ENCODE results near the gene ACER2.
"Not testable (repeated sequence)": the region's sequence is repeated elsewhere in the genome, so short reads cannot be mapped to it uniquely, and the experiment has no call there.

Gene ACER2

DNA sequence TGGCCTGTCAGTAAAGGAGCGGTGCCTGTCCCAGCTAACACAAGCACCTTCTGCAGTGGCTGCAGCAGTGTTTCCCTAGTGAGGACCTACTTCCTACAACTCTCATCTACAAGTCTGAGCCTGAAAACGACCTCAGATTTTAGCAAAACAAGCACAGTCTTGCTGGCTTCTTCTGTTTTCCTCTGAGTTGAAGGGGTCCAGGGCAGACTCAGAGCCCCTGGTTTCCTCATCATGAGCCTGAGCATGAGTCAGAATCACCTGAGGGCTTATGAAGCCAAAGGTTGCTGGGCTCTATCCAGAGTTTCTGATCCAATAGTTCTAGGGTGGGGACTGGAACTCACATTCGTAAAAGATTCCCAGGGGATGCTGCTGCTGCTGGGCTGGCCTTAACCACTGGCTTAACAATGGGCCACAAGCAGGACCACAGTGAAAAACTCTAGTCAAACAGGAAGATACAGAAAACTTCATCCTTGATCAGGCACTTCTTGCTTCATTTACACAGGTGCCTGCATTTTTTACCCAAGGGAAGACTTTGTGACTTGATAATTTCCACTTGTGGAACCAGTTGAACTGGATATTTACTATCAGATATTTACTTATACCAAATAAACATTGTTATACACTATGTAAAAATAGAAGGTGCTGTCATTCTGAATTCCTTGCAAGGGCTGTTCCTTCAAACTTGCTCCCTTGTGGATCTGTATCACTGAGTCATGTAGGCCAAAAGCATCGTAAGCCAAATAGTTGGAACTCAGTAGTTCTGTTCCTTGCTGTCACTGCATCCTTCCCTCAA, 4.3 kb upstream of the ACER2 start:
- no peak for DNase-seq
- in situ Hi-C loops (cut with HindIII; ENCODE audit: low pct_ligation_motif_present, low pct_unique_long_range_greater_than_20kb, low sequenced_read_pairs): no loop called here

DNA sequence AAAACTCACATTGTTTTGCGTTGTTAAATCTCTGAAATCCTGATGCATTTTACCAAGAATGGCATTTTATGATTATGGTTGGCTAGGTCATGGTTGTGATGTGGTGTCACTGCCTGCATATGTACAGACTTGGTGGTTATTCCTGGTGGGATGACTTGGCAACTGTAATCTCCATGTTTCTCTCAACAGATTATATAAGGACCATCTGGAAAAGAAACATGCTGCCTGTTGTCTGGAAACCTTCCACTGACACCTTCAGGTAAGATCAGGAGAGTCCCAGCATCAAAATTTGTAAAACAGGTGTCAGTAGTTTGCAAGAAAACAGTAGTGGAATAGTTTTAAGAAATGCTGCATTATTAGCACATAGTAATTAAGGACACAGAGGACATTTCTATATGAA, 3.0 kb upstream of the ACER2 start:
- DNase-seq: no peak

DNA sequence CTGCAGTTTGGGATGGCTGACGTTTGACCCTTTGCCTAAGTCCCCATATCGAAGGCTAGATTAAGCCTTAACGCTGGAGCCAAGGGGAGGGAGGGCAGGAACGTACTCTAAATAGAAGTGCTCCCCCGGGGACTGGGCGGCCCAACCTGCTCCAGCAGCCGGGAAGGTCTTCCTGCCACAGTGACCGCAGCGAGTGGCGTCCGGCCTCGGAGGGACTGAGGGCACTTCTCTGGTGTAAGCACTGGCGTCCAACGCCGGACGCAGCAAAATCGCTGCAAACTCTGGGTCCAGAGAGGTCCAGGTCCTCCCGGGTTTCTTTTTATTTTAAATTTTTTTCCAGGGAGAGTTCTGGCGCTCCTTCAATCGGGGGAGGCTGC, 505 bp upstream of the ACER2 start:
- DNase-seq: no peak

More for the DNA sequence above, 3.0 kb upstream of the ACER2 start:
- in situ Hi-C loops (cut with HindIII; ENCODE audit: low pct_ligation_motif_present, low pct_unique_long_range_greater_than_20kb, low sequenced_read_pairs): no loop called here

DNA sequence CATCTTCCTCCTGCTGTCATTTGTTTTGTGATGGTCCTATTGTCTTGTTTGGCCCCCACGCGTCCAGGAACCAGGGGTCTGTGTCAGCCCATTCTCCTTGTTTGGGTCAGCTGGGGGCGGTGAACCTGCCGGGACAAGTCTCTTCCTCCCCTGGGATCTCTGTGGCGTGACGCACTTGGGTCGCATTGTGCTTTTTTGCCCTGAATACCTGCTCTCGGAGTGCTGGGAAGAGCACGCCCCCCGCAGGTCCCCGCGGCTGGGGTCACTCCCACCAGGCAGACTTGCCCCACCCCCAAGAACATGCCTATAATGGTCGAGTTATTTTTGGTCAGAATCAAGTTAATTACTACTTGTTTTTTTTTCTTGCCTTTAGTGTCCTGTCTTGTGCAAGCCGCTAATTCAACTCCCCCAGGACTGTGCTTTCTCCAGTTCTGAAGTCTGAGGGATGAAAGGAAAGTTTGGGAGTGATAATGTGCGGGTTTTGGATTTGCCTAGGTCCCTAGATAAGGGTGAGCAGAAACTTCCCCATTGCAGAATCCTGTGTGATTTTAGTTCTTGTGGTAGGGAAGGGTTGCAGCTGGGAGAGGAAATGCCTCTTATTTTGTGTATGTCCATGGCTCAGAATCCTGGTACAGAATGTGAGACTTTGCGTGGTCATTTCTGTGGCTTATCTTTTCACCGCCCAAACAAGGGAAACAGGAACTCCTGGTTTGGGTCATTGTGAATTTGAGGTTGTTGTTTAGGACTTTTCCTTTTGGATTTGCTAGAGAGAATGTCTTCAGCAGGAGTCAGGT, 789 bp downstream of the ACER2 start:
- in situ Hi-C loops (cut with HindIII; ENCODE audit: low pct_ligation_motif_present, low pct_unique_long_range_greater_than_20kb, low sequenced_read_pairs): no loop called here
- DNase-seq: peak; percentile 19

More for the DNA sequence above, 505 bp upstream of the ACER2 start:
- in situ Hi-C loops (cut with HindIII; ENCODE audit: low pct_ligation_motif_present, low pct_unique_long_range_greater_than_20kb, low sequenced_read_pairs): no loop called here

DNA sequence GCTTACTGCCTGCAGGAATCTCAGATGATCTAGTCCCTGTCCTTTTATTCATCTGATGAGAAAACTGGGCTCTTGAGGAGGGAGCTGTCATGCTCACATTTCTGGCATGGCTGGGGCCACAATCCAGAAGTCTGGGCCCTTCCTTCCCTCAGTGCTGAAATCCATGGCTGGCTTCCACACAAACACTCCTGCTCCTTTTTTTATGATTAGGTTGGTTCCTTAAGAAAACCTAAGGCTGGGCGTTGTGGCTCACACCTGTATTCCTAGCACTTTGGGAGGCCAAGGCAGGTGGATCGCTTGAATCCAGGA, 1.3 kb downstream of the ACER2 start:
- in situ Hi-C loops (cut with HindIII; ENCODE audit: low pct_ligation_motif_present, low pct_unique_long_range_greater_than_20kb, low sequenced_read_pairs): no loop called here
- no peak for DNase-seq

DNA sequence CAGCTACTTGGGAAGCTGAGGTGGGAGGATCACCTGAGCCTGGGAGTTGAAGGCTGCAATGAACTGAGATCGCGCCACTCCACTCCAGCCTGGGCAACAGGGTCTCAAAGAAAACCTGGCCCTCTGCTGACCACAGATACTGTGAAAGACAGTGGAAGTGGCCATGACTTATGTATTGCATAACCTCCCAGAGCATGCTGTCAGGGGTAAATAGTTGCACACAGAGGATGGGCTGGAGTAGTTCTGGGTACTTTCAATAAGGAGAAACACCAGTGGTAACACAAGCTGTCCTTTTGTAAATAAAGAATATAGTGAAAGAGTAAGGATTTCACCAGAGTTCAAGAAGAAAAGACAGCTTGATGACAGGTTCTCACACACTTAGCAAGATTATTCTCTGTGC, 1.8 kb downstream of the ACER2 start:
- in situ Hi-C loops (cut with HindIII; ENCODE audit: low pct_ligation_motif_present, low pct_unique_long_range_greater_than_20kb, low sequenced_read_pairs): no loop called here
- DNase-seq: no peak

DNA sequence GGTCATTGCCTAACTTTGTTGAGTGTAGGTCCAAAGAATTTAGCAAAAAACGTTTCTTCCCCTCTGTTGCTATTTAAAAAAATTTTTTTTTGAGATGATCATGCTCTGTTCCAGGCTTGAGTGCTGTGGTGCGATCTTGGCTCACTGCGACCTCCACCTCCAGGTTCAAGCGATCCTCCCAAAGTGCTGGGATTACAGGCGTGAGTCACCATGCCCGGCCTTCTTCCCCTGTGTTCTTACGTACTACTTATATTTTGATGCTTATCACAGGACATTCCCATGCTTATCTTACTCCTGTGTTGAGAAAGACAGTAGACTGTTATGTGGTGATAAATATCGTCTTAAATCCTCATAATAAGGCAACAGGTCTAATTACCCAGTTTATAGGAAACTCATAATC, 2.5 kb downstream of the ACER2 start:
- in situ Hi-C loops (cut with HindIII; ENCODE audit: low pct_ligation_motif_present, low pct_unique_long_range_greater_than_20kb, low sequenced_read_pairs): no loop called here
- DNase-seq: no peak

DNA sequence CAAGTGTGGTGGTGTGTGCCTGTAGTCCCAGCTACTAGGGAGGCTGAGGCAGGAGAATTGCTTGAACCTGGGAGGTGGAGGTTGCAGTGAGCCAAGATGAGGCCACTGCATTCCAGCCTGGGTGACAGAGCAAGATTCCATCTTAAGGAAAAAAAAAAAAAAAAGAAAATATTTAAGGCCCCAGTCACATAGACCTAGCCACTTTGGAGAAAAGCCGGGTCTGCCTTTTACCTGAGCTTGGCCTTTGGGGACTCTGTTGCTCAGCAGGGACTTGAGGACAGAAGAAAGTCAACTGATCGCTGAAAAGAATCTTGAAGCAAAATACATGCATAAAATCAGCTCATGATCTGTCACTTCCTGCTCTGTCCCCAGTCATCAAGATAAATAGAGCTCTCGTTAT, 4.6 kb downstream of the ACER2 start:
- DNase-seq; in situ Hi-C loops (cut with HindIII; ENCODE audit: low pct_ligation_motif_present, low pct_unique_long_range_greater_than_20kb, low sequenced_read_pairs): not testable (repeated sequence)

DNA sequence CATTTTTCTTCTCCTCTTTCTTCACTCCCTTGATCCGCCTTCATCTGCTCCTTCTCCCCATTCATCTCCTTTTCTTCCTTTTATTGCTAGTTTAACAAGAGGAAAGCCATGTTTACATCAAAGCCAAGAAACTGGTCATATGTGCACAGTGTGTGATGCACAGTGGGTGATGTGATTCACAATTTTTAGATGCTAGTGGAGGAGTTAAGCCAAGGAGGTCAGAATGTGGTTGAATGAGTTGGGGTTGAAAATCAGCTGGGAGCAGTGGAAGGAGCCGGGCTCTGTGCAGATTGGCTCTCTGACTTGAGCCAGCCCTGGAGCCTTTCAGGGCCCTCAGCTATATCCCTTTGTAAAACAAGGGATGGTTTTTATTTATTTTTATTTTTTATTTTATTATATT, 7.3 kb downstream of the ACER2 start:
- DNase-seq: no peak
- in situ Hi-C loops (cut with HindIII; ENCODE audit: low pct_ligation_motif_present, low pct_unique_long_range_greater_than_20kb, low sequenced_read_pairs): no loop called here

DNA sequence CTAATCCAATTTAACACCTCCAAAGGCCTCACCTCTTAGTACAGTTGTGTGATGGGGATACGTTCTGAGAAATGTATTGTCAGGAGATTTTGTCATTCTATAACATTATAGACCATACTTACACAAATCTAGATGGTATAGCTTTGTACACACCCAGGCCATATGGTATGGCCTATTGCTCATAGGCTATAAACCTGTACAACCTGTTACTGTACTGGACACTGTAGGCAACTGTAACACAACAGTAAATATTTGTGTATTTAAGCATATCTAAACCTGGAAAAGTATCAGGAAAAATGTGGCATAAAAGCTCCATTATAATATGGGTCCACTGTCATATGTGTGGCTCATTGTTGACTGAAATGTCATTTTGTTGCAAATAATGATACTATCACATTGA, 12.1 kb downstream of the ACER2 start:
- in situ Hi-C loops (cut with HindIII; ENCODE audit: low pct_ligation_motif_present, low pct_unique_long_range_greater_than_20kb, low sequenced_read_pairs): no loop called here
- no peak for DNase-seq

DNA sequence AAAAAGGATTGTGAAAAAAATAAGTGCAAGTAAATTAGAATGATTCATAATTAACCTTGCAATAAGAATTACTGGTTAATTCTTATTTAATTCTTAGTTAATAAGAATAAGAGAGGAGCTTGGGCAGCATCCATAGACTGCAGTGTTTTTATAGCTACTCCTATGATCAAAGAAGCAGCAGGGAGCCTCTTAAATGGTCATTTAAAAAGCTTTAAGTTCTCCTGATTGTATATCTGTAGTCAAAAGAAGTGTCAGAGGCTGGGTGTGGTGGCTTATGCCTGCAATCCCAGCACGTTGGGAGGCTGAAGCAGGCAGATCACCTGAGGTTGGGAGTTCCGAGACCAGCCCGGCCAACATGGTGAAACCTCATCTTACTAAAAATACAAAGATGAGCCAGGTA, 14.4 kb downstream of the ACER2 start:
- in situ Hi-C loops (cut with HindIII; ENCODE audit: low pct_ligation_motif_present, low pct_unique_long_range_greater_than_20kb, low sequenced_read_pairs): no loop called here
- DNase-seq: no peak

DNA sequence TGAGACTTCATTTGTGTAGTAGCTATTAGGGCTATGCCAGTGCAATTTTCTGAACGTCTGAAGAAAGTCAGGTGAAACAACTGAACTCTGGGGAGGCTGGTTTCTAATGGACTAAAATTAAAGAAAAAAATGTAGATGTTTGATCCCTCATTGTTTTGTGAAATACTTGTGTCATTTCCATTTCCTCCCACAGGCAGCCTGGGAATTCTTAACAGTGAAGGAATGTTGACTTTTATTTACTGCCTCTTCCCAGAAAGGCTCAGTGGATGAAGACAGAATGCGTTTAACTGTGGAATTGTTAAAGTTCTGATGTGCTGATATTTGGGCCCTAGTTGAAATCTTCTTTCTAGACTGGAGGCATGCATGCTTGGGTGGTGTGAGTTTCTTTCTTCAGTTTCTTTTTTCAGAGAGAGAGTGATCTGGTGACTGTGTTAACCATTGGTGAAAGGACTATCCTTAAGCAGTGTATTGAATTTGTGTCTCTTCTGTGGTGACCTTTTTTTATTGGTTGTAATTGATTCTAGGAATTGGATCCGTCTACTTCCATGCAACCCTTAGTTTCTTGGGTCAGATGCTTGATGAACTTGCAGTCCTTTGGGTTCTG, 15.5 kb downstream of the ACER2 start:
- DNase-seq: no peak
- in situ Hi-C loops (cut with HindIII; ENCODE audit: low pct_ligation_motif_present, low pct_unique_long_range_greater_than_20kb, low sequenced_read_pairs): no loop called here

DNA sequence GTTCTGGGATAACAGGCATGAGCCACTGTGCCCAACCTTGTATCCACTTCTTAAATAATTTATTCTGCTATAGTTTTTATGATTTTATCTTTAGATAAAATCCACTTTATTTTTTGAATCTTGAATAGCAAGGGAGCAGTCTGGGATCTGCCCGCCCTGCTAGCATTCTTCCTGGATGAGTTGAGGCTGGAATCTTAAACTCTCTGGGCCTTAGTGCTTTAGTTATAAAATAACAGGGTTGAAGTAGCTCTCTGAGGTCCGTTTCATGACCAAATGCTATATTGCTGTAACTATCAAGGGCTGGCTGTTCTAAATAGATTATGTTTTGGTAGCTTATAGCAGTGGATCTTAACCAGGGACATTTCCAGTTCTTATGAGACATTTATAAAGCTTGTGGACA, 20.8 kb downstream of the ACER2 start:
- in situ Hi-C loops (cut with HindIII; ENCODE audit: low pct_ligation_motif_present, low pct_unique_long_range_greater_than_20kb, low sequenced_read_pairs): no loop called here
- DNase-seq: peak; percentile 34

DNA sequence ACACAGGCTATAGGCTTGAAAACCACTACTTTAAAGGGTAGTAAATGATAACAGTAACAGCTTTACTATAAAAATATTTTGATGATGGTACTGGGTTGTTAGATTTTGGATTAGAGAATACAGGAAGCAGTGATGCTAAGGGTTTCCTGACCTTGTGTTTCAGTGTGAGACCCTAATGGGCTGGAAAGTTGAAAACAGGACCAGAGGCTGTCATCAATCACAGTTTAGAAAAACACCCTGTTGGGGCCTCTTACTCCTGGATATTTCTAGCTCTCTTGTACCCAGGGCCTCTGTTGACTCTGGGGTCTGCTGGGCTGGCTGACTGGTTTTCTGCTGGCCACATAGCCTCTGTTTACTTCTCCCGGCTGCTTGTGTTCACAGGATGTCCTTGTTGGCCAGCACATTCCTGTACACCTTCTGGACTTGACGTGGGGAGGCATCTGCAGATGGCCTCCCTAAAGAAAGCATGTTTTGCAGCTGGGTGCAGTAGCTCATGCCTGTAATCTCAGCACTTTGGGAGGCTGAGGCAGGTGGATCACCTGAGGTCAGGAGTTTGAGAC, 21.5 kb downstream of the ACER2 start:
- no peak for DNase-seq
- in situ Hi-C loops (cut with HindIII; ENCODE audit: low pct_ligation_motif_present, low pct_unique_long_range_greater_than_20kb, low sequenced_read_pairs): no loop called here

DNA sequence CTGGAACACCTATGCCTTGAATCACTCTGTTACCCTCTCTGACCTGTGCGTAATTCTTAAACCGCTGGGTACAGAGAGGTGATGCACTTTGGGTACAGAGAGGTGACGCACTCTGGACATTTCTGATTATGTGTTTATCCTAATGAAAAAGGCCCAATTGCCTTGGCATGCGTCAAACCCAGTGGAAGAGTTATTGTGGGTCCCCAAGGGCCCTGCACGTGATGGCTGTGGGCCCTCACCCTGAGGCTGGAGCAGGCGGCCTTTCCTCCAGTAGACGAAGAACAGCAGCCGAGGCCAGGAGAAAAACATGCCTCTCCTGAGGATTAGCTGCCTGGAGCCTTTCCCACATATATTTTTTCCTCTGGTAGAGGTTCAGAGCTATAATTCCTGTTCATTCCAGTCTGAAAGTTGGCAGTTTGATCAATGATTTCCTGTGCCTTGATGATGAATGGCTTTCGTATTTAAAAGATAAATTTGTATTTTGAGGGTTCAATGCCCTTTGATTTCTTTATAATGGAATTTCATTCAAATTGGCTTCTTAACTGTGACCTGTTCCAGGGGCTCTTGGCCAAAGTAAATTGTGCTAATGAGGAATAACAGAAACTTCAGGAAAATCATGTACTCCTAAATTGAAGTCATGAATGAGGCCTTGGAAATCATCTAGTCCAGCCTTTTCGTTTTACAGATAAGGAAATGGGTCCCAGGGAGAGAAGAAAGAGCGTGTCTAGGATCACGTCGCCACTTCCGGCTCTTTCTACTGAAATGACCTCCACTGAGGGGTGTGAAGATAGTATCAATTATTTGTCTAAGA, 22.8 kb downstream of the ACER2 start:
- DNase-seq: no peak
- in situ Hi-C loops (cut with HindIII; ENCODE audit: low pct_ligation_motif_present, low pct_unique_long_range_greater_than_20kb, low sequenced_read_pairs): no loop called here

DNA sequence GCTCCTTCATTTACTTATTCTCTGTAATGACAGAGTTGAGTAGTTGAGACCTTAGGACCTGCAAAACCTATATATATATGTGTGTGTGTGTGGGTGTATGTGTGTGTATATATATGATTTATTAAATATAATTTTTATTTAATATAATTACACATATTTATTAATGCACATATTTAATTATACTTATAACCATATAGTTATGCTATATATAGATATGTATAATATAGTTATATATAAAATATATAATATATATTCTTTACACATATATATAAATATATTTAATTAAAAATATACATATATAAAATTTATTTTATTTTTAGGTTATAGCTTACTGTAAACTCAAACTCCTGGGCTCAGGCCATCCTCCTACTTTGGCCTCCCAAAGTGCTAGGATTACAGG, 23.7 kb downstream of the ACER2 start:
- DNase-seq: no peak
- in situ Hi-C loops (cut with HindIII; ENCODE audit: low pct_ligation_motif_present, low pct_unique_long_range_greater_than_20kb, low sequenced_read_pairs): no loop called here

DNA sequence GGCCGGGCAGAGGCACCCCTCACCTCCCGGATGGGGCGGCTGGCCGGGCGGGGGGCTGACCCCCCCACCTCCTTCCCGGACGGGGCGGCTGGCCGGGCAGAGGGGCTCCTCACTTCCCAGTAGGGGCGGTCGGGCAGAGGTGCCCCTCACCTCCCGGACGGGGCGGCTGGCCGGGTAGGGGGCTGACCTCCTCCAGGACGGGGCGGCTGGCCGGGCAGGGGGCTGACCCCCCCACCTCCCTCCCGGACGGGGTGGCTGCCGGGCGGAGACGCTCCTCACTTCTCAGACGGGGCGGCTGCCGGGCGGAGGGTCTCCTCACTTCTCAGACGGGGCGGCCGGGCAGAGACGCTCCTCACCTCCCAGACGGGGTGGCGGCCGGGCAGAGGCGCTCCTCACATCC, 24.9 kb downstream of the ACER2 start:
- in situ Hi-C loops (cut with HindIII; ENCODE audit: low pct_ligation_motif_present, low pct_unique_long_range_greater_than_20kb, low sequenced_read_pairs); DNase-seq: not testable (repeated sequence)

DNA sequence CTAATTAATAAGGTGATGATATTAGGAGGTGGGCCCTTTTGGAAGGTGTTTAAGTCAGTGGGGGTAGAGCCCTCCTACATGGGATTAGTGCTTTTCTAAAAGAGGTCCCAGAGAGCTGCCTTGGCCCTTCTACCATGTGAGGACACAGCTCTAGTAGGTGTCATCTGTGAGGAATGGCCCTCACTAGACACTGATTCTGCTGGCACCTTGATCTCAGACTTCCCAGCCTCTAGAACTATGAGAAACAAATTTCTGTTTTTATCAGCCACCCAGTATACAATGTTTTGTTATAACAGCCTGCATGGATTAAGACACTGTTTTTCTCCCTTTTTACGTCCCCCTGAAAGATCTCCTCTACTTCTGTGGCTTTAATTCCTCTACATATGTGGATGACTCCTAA, 31.6 kb downstream of the ACER2 start:
- in situ Hi-C loops (cut with HindIII; ENCODE audit: low pct_ligation_motif_present, low pct_unique_long_range_greater_than_20kb, low sequenced_read_pairs): no loop called here
- DNase-seq: no peak

Measured in ACHN (cell line).